Measurements from ENCODE around the gene ZNF692.

The ZNF692 gene

DNA sequence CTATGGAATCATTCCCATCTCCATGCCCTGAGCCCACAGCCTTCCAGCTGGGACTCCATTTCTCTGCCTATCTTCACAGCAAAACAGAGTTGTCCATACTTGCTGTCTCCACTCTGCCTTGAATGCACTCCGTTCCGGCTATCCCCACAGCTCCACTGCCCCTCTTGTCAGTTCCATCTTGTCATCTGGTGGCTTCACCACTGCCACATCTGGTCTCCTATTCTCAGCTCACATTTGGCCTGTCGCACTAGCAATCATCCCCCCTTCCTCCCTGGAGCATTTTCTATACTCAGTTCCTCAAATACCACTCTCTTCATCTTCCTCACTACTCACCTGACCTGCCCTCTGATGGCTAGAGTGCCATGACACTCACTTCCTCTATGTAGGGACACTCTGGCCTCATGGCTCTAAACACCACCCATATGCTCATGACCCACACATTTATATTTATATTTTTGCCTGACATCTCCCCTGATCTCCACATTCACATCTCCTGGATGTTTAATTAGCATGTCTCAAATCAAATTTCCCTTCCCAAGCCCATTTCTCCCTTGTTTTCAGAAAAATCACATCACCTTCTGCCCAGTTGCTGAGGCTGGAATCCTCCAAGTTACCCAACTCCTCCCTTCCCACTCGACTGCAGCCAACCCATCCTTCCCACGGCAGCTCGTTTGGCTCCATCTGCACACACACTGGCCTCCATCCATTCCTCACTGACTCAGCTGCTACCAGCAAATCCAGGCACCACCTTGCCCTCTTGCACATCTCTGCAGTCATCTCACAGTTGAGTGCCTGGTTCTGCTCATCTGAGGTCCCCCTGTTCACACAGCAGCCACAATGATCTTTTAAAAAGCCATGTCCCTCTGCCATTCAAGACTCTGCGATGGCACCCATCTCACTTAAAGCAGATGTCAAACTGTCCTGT lies 6.1 kb downstream of the ZNF692 start:
- DNase-seq (ENCODE audit: low read depth) = peak; percentile 30
- no peak overlapping the region for H3K4me3 ChIP-seq (ENCODE audit: low read depth, low read length)

DNA sequence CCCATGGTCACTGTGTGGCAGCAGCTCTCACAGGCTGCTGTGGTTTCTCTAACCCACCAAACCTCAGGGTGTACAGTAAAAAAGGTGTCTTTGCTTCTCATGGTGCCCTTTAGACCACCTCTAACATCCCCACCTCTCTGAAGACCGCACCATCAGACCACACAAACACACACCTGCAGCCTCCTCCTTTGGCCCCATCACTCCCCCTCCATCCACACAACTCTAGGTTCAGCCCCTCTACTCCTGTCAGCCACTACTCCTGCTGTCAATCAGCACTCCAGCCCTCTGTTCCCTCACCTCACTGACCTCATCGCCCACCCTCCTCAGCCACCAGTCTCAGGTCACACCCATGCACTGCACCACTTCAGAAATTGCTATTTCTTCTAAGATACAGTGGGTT lies 7.5 kb downstream of the ZNF692 start:
- DNase-seq (ENCODE audit: low read depth) = no peak
- no peak overlapping the region for H3K4me3 ChIP-seq (ENCODE audit: low read depth, low read length)

DNA sequence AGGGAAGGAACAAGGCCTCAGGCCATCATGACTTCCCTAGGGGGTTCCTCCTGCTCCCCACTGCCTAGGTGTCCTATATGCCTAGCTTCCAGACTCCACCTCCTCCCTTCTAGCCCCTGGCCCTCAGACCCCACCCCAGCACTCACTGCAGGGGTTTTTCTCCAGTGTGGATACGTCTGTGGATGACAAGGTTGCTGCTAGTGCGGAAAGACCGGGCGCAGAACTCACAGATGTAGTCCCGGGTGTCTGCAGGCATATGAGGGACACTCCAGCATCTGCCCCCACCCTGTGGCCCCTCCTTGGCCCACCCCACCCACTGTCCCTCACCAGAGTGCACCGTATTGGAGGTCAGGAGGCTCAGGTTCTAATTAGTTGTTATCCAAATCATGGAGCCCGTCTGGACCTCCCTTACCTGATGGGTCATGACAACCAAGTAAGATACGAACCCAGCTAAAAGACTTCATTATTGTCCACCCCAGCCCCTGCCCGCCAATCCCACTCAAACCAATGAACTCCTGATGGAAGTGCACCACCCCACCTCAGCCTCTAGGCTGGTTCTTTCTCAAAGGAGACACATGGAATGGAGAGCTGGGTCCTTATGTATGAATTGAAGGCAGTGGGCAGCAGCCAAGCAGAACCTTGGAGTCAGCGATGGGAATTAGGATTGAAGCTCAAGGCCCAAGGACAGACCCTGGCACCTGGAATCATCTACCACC lies 8.2 kb downstream of the ZNF692 start:
- no peak for DNase-seq (ENCODE audit: low read depth)
- H3K4me3 ChIP-seq (ENCODE audit: low read depth, low read length) = no peak overlapping the region

DNA sequence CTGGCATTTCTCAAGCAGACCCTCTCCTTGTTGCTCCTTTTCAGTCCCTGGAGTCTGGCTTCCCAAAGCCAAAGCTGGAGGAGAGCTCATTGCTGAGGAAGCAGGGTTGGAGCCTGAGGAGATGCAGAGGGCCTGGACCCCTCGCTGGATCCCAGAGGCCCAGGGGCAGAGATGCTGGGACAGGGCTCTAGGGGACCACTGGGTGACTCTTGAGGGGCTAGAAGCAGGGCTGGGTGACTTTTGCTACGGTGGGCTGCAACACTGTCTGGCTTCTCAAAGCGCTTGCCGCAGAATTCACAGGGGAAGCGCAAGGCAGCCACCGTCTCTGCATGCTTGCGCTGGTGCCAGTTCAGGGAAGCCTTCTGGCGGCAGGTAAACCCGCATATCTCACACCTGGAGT lies 8.8 kb downstream of the ZNF692 start:
- H3K4me3 ChIP-seq (ENCODE audit: low read depth, low read length) = no peak overlapping the region
- DNase-seq (ENCODE audit: low read depth) = no peak

DNA sequence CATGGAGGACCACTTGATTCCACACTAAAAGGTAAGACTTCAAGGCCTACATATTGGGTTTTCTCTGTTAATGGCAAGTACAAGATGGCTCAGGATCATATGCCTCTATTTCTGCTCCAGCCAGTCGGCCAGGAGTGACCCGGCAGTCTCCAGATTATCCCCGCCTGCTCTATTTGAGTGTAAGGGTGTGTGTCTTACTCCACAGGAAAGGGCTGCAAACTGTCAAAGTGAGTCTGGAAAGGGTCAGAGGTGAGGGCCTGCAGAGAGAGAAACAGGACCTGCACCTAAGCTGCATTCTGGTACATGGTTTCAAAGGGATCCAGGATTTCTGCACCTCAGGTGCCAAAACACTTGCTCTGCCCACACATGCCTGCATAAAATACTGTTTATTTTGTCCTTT lies 9.2 kb downstream of the ZNF692 start:
- DNase-seq (ENCODE audit: low read depth) = no peak
- H3K4me3 ChIP-seq (ENCODE audit: low read depth, low read length) = no peak overlapping the region

DNA sequence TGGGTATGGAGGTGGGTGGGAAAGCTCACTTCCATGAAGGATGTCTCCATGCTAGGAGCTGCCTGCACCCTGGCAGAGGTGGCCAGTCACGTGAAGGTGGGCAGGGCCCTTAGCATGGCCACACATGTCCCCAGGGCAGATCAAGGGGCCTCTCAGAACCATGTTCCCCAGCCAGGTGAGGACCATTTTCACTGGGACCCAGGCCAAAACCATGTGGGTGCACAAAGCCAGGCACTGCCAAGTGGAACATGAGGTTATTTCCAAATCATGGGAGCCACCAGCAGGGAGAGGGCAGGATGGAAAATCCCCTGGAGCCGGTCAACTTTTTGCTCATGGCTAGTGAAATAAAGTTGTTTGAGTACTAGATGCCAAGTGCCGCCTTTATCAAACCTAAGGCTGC lies 9.7 kb downstream of the ZNF692 start:
- no peak for DNase-seq (ENCODE audit: low read depth)
- no peak overlapping the region for H3K4me3 ChIP-seq (ENCODE audit: low read depth, low read length)

DNA sequence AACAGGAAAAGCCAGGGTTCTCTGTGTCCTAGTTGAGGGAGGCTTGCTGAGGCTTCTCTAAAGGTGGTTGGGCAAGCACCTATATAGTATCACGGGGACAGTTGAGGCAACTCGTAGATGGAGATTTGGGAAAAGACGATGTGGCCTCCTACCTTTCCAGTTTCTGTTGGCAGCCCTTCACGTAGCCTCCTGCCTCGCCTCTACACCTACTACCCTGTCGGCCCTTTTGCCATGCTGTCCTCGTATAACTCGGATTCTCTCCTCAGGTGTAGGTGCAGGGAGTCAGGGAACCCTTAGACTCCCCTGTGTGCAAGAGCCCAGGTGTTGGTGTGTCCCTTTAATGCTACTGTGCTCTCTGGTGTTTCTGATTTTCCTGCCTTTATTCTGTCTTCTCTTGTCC lies 10.3 kb downstream of the ZNF692 start:
- no peak for DNase-seq (ENCODE audit: low read depth)
- H3K4me3 ChIP-seq (ENCODE audit: low read depth, low read length) = no peak overlapping the region

DNA sequence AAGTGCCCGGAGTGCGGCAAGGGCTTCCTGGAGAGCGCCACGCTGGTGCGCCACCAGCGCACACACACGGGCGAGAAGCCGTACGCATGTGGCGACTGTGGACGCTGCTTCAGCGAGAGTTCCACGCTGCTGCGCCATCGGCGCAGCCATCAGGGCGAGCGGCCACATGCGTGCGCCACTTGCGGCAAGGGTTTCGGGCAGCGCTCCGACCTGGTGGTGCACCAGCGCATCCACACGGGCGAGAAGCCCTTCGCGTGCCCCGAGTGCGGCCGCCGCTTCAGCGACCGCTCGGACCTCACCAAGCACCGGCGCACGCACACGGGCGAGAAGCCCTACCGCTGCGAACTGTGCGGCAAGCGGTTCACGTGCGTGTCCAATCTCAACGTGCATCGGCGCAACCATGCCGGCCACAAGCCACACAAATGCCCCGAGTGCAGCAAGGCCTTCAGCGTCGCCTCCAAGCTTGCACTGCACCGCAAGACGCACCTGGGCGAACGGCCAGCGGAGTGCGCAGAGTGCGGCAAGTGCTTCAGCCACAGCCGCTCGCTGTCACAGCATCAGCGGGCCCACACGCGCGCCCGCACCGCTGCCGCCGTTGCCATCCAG lies 10.8 kb downstream of the ZNF692 start:
- no peak for DNase-seq (ENCODE audit: low read depth)
- H3K4me3 ChIP-seq (ENCODE audit: low read depth, low read length) = no peak overlapping the region

DNA sequence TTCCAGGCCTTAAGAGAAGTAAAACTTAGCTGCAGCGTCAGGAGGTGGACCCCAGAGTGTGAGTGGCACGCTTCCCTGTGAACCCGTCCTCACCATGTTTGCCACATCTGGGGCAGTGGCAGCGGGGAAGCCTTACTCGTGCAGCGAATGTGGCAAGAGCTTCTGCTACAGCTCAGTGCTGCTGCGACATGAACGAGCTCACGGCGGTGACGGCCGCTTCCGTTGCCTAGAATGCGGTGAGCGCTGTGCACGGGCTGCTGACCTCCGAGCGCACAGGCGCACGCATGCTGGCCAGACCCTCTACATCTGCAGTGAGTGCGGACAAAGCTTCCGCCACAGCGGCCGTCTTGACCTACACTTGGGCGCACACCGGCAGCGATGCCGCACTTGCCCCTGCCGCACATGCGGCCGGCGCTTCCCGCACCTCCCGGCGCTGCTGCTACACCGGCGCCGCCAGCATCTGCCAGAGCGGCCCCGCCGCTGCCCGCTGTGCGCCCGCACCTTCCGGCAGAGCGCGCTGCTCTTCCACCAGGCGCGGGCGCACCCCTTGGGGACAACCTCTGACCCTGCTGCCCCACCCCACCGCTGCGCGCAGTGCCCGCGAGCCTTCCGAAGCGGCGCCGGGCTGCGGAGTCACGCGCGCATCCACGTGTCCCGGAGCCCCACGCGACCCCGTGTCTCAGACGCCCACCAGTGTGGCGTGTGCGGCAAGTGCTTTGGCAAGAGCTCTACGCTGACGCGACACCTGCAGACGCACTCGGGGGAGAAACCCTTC lies 11.5 kb downstream of the ZNF692 start:
- no peak for DNase-seq (ENCODE audit: low read depth)
- no peak overlapping the region for H3K4me3 ChIP-seq (ENCODE audit: low read depth, low read length)

DNA sequence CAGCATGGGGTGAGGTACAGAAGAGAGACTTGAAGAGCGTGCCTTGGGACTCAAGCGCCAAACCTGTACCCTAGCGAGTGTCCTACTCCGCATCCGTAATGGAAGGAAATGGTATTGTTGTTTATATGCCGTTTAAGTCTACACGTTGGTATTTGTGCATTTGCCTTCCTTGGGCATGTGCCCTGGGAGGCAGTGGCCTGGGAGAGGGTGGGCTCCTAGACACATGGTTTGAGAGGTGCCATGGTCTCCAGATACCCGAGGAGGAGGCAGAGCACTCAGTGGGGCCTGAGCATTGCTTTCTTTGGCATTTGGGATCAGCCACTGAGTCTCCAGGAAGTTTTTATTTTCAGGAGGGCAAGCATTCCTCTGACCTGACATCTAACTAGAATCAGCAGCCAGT lies 14.4 kb downstream of the ZNF692 start:
- no peak for DNase-seq (ENCODE audit: low read depth)
- H3K4me3 ChIP-seq (ENCODE audit: low read depth, low read length) = no peak overlapping the region

DNA sequence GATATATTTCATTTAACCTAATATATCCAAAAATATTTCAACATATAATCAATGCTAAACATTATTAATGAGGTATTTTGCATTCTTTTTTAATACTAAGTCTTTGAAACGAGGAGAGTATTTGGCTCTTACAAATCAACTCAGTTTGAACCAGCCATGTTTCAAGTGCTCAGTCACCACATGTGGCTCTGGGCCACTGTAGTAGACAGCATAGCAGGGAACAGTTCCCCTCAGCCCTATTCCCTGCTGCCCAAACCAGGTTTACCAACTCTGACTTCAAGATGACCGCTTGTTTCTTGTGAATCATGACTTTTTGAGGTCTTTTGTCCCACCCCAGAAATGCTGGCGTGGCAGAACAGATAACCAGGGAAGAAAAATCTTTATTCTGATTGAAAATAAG lies 15.2 kb downstream of the ZNF692 start:
- no peak overlapping the region for H3K4me3 ChIP-seq (ENCODE audit: low read depth, low read length)
- DNase-seq (ENCODE audit: low read depth) = no peak

DNA sequence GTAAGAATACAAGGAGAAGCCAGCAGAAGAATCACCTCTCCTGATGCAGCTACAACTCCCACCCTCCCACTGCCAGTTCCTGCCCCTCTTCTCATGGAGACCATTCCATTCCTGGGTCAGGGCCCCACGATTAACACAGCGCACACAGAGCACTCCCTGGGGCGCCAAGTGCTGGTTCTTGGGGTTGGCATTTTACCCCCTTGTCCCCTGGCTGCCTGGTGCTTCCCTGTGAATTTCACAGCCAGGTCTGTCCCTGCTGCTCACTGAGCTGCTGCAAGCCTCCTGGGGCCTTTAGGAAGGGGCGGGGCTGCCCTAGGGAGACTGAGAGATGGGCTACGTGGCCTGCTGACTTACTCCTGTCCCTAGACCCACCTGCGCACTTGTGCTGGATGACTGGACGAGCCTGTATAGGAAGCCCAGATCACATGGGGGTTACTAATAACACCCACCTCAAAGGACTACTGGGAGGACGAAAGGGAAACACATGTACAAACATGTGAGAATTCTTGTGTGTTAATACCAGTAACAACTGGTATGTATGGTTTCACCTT lies 16.0 kb downstream of the ZNF692 start:
- no peak for DNase-seq (ENCODE audit: low read depth)
- no peak overlapping the region for H3K4me3 ChIP-seq (ENCODE audit: low read depth, low read length)

DNA sequence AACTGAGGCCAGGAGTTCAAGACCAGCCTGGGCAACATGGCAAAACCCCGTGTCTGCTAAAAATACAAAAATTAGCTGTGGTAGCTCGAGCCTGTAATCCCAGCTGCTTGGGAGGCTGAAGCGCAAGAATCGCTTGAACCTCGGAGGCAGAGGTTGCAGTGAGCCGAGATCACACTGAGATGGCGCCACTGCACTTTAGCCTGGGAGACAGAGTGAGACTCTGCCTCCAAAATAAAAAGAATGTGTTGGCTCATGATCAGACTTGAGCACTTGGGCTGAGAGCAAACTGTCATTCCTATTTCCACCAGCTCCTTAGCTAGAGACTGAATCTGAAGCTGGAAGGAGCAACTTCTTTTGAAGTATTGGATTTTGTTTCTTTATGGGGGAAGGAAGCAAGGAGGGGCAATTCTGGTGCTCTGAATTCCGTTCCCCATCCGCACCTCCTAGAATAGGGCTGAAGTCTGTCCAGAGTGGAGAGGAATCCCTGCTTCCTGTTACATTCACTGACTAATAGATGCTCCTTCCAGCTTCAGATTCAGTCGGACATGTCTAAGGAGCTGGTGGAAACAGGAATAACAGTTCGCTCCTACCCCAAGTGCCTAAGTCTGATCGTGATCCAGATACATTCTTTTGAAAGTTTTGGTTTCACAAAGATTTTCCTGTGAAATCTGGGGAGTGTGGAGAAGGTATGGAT lies 17.0 kb downstream of the ZNF692 start:
- H3K4me3 ChIP-seq (ENCODE audit: low read depth, low read length) = no peak overlapping the region

DNA sequence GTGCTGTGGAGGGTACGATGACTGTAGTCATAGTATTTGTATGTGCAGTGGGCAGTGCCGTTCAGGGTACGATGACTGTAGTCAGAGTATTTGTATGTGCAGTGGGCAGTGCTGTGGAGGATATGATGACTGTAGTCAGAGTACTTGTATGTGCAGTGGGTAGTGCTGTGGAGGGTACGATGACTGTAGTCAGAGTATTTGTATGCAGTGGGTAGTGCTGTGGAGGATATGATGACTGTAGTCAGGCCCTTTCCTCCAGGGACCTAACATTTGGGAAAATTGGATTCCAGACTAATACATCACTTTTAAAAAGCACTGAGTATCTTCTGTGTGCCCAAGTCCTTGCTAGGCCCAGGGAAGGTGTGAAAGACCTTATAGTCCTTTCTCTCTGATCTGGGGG lies 17.9 kb downstream of the ZNF692 start:
- DNase-seq (ENCODE audit: low read depth) = no peak
- no peak overlapping the region for H3K4me3 ChIP-seq (ENCODE audit: low read depth, low read length)

More for the DNA sequence above, 17.0 kb downstream of the ZNF692 start:
- DNase-seq (ENCODE audit: low read depth) = no peak

DNA sequence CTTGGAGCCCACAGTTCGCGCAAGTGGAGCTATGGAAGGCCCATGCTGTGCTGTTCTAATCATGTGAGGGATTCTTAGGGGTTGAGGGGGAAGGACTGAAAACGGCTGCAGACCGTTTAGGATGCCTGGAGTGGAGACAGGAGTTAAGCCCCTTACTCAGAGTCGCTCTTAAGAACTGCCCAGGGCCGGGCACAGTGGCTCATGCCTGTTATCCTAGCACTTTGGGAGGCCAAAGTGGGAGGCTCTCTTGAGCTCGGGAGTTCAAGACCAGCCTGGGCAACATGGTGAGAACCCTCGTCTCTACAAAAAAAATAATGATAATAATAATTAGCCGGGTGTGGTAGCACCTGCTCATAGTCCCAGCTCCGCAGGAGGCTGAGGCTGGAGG lies 19.7 kb downstream of the ZNF692 start:
- no peak for DNase-seq (ENCODE audit: low read depth)
- peak overlapping the region; percentile 85 for H3K4me3 ChIP-seq (ENCODE audit: low read depth, low read length)

DNA sequence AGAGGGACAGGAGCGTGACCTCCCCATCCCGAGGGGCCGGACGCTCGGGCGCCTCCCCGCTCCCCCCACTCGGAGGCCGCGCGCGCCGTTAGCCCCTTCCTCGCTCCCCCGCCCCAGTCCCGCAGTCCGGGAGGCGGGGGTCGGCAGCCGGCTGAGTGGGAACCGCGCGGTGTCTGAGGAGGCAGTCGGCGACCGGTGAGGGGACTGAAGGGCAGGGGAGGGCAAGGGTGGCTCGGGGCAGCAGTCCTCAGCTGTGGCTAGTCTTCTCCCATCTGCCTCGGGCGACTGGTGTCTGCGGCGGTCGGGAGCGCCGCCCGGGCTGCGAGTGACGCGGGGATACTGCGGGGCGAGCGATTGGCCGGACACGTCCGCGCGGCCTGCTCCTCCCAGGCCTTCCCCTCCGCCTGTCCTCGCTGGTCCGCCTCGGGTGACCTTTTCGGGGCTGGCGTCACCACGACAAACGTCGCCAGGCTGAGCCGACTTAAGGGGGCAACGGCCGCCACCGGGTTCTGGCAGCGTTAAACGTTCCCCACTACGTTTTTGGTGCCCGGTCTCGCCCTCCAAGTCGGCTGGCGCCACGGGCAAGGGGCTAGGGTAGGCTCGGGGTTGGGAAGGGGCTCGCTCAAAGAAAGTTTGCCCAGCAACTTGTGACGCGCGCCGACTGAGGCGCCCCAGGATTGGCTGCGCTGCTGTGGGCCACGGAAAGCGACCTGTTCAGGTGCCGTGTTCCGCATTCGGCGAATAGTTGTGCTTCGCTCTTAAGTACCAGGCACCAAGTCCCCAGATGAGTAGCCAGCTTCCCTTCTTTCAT lies 20.3 kb downstream of the ZNF692 start:
- peak overlapping the region; percentile 85 for H3K4me3 ChIP-seq (ENCODE audit: low read depth, low read length)
- no peak for DNase-seq (ENCODE audit: low read depth)

DNA sequence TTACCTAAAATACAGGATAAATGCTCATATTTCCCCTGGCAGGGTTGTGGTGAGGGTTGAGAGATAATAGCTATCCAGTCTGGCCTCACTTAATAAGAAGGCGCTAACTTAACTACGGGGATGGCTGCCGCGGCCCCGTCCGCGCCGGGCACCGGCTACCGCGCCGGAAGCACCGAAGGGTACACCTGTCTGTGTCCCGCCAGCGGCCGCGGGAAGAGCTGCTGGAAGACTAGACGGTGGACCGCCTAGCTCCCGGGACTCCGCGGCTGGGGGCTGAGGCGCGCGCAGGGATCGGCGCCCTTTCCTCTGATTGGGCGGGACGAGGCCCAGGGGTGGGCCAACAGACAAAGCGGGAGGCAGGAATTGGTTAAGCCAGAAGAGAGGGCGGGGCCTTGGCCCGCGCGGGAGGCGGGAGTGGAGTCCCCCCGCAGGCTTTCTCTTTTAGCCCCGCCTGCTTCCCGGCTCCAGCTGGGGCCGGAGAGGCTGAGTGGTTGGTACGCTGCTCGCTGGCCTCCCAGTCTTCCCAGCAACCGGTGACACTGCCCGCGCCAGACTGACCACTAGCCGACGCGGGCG lies 21.0 kb downstream of the ZNF692 start, which contains the start of gene ZNF672:
Gene ZNF672, plus strand, starts transcription at position 444 of the 576 bp plus-strand sequence. CDS start 9,051 bp downstream, outside the sequence.
- peak; percentile 91 for DNase-seq (ENCODE audit: low read depth)
- H3K4me3 ChIP-seq (ENCODE audit: low read depth, low read length) = peak within 1 kb of the TSS; percentile 85
